Endothelial cell of umbilical vein (primary cell): Measurements from ENCODE around the gene PLAGL1.

Experiments used
- EZH2 ChIP-seq: IDR thresholded peaks from 2 replicates; pipeline ENCODE4 v1.6.1; 2012; ENCODE audit warnings: borderline replicate concordance, low read depth, mild to moderate bottlenecking, moderate library complexity, low read length, inconsistent platforms; ENCODE audit not compliant: severe bottlenecking
- GATA2 ChIP-seq: IDR thresholded peaks from 2 replicates; pipeline ENCODE4 v1.7.0; 2011; ENCODE audit warnings: low read depth, mild to moderate bottlenecking, moderate library complexity, mixed read lengths, low read length; ENCODE audit not compliant: insufficient read length, insufficient read depth
- MYC ChIP-seq: IDR thresholded peaks from one replicate; pipeline ENCODE4 v1.6.1; 2011; ENCODE audit warnings: mild to moderate bottlenecking, low read depth, low read length
- POLR2A ChIP-seq: IDR thresholded peaks from 2 replicates; pipeline ENCODE4 v1.6.1; 2012; ENCODE audit warnings: low read depth, mild to moderate bottlenecking, control low read depth, low read length
- POLR2AphosphoS5 ChIP-seq: IDR thresholded peaks from 2 replicates; pipeline ENCODE4 v1.6.1; 2012; ENCODE audit warnings: low read depth, mild to moderate bottlenecking, control low read depth, low read length, moderate library complexity; ENCODE audit not compliant: insufficient read depth
- TF ChIP-seq, protein P1 (sequence below): IDR thresholded peaks from 2 replicates; pipeline ENCODE4 v1.6.1; 2011; ENCODE audit not compliant: insufficient read depth, insufficient read length
- TF ChIP-seq, protein P2 (sequence below), 2 donors: IDR thresholded peaks; 1 replicate in 1 of 2; 2 replicates in 1 of 2; pipeline ENCODE4 v1.5.1; 2011; ENCODE audit warnings: low read length in 2 of 2, mild to moderate bottlenecking in 2 of 2, moderate library complexity in 2 of 2, control low read depth in 1 of 2, inconsistent platforms in 1 of 2, low read depth in 1 of 2; ENCODE audit not compliant: insufficient read depth in 1 of 2; ENCODE audit errors: extremely low read depth in 1 of 2

DNA sequence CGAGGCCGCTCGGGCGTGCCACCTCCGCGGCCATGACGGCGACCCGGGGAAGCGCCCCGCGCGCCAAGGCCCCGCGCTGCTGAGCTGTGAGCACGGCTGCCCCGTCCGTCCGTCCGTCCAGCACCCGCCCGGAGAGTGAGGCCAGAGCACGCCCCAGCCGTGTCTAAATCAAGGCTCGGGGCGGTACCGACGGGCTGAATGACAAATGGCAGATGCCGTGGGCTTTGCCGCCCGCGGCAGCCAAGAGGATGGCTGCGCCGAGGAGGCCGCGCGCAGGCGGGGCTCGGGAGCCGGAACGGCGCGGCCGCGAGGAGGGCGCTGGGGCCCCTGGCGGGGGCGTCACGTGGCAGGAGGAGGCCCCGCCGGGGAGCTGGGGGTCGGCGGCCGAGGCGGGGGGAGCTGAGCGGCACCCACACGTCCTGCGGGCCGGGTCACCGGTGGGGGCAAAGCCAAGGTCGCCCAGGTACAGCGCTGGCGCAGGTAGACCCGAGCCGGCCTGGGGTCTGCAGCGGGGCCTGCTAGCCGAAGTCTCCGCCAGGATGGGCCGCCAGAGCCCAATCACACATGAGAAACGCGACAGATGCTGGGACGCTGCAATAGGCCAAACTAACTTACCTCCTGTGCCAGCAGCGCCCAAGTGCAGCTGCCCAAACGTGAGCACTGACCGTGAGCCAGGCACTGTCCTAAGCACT, at the start of gene PLAGL1:
- TF ChIP-seq GATA2 (no peak), EZH2 (no peak), MYC (no peak), POLR2A (peak; percentile 72), POLR2AphosphoS5 (peak; percentile 72)
- TF ChIP-seq, protein P1, sequence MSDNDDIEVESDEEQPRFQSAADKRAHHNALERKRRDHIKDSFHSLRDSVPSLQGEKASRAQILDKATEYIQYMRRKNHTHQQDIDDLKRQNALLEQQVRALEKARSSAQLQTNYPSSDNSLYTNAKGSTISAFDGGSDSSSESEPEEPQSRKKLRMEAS = no peak
- TF ChIP-seq, protein P2, sequence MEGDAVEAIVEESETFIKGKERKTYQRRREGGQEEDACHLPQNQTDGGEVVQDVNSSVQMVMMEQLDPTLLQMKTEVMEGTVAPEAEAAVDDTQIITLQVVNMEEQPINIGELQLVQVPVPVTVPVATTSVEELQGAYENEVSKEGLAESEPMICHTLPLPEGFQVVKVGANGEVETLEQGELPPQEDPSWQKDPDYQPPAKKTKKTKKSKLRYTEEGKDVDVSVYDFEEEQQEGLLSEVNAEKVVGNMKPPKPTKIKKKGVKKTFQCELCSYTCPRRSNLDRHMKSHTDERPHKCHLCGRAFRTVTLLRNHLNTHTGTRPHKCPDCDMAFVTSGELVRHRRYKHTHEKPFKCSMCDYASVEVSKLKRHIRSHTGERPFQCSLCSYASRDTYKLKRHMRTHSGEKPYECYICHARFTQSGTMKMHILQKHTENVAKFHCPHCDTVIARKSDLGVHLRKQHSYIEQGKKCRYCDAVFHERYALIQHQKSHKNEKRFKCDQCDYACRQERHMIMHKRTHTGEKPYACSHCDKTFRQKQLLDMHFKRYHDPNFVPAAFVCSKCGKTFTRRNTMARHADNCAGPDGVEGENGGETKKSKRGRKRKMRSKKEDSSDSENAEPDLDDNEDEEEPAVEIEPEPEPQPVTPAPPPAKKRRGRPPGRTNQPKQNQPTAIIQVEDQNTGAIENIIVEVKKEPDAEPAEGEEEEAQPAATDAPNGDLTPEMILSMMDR (IDR thresholded peaks at IDR 0.05; ENCODE audit: extremely low read depth in 1 of 2, insufficient read depth in 1 of 2, low read depth in 1 of 2, low read length in 2 of 2) = no peak
